Lower leg skin (tissue), 4 donors: Measurements from ENCODE around the gene CCR4. TPM values are rescaled to one million over a fixed set of nuclear protein-coding genes. Genes with fewer than 3 reads are reported as not detected.
"Not testable (repeated sequence)": the region's sequence is repeated elsewhere in the genome, so short reads cannot be mapped to it uniquely, and the experiment has no call there.

ENCODE experiments used
- DNase-seq, 2 donors: peaks; one replicate each; pipeline ENCODE4 v3.0.0-alpha.2; 2019; ENCODE audit warnings: low spot score in 2 of 2
- H3K4me3 ChIP-seq: fragments of 200-600 bp; sonication (generic); 2 replicates; pipeline ENCODE4 v1.5.1; 2017; ENCODE audit warnings: mild to moderate bottlenecking, low read depth; ENCODE audit not compliant: poor library complexity, severe bottlenecking
- POLR2A ChIP-seq, 2 donors: fragments of 450-650 bp; IDR thresholded peaks; one replicate each; pipeline ENCODE4 v1.6.1; 2016 to 2017; ENCODE audit warnings: antibody characterized with exemption in 2 of 2, mild to moderate bottlenecking in 1 of 2, moderate library complexity in 1 of 2
- WGBS, 2 donors: methylation state at CpG; one replicate each; pipeline ENCODE4 v1.1.5; 2018; 5-methylcytosine and 5-hydroxymethylcytosine counted together
- intact Hi-C: fragments of 100-400 bp; cut with DNase I; formaldehyde crosslinking; loops from one replicate; pipeline ENCODE4 v1.15.0; 2023; ENCODE audit warnings: low total_unique reads
- total RNA-seq, 4 donors: library from RNA; depleted of rRNA; stranded (reverse); fragments of >200 nt; gene quantifications; one replicate each; pipeline ENCODE4 v1.1.0, GENCODE V29; 2016
- TF ChIP-seq, protein P1 (sequence below), 3 donors: fragments of 450-650 bp; IDR thresholded peaks; one replicate each; pipeline ENCODE4 v1.5.1; 2016; ENCODE audit warnings: antibody characterized with exemption in 3 of 3, mild to moderate bottlenecking in 3 of 3, moderate library complexity in 2 of 3

The CCR4 gene
- under 1 TPM; 0.23 to 0.69 (median 0.42) TPM for total RNA-seq

- WGBS, 2 donors, result 53 to 61% methylated on average over 9 of the region's 9 CpGs
- DNase-seq, result no peak
- TF ChIP-seq, protein P1, sequence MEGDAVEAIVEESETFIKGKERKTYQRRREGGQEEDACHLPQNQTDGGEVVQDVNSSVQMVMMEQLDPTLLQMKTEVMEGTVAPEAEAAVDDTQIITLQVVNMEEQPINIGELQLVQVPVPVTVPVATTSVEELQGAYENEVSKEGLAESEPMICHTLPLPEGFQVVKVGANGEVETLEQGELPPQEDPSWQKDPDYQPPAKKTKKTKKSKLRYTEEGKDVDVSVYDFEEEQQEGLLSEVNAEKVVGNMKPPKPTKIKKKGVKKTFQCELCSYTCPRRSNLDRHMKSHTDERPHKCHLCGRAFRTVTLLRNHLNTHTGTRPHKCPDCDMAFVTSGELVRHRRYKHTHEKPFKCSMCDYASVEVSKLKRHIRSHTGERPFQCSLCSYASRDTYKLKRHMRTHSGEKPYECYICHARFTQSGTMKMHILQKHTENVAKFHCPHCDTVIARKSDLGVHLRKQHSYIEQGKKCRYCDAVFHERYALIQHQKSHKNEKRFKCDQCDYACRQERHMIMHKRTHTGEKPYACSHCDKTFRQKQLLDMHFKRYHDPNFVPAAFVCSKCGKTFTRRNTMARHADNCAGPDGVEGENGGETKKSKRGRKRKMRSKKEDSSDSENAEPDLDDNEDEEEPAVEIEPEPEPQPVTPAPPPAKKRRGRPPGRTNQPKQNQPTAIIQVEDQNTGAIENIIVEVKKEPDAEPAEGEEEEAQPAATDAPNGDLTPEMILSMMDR (IDR thresholded peaks at IDR 0.05), result no peak
- TF ChIP-seq POLR2A (IDR thresholded peaks at IDR 0.05), result no peak
- intact Hi-C loops, result loop anchor here (10.0 kb wide), 1 partner anchor 123 kb away; no protein-coding TSS in a partner anchor
- no peak within 1 kb of the TSS for H3K4me3 ChIP-seq
Measured at GRCh38 chr3:32951410-32951811, at the start of gene CCR4. Gene CCR4 (plus strand): TSS chr3:32951644. CDS start chr3:32953423, 1,779 bp downstream.

DNA sequence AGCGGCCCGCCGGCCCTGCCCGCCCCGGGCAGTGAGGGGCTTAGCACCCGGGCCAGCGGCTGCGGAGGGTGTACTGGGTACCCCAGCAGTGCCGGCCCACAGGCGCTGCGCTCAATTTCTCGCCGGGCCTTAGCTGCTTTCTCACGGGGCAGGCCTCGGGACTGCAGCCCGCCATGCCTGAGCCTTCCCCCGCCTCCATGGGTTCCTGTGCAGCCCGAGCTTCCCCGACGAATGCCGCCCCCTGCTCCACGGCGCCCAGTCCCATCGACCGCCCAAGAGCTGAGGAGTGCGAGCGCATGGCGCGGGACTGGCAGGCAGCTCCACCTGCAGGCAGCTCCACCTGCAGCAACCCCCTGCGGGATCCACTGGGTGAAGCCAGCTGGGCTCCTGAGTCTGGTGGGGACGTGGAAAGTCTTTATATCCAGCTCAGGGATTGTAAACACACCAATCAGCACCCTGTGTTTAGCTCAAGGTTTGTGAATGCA, 48.5 kb upstream of the CCR4 start:
- intact Hi-C loops, DNase-seq: not testable (repeated sequence)
- 34 to 36% methylated on average over 20 to 29 of the region's 31 CpGs for WGBS, 2 donors

GRCh38 chr3:32903953-32904352, 47.5 kb upstream of the CCR4 start:
- TF ChIP-seq, protein P1 (IDR thresholded peaks at IDR 0.05), result no peak
- no peak for TF ChIP-seq POLR2A (IDR thresholded peaks at IDR 0.05)
- H3K4me3 ChIP-seq, result no peak overlapping the region
- WGBS, 2 donors, result 95% methylated on average over 10 of the region's 10 CpGs
- intact Hi-C loops, result no loop called here
- DNase-seq, result no peak

More for the DNA sequence above, 48.5 kb upstream of the CCR4 start:
- not testable (repeated sequence) for H3K4me3 ChIP-seq

- intact Hi-C loops, result no loop called here
- 93 to 95% methylated on average over 3 of the region's 3 CpGs for WGBS, 2 donors
- no peak for DNase-seq
Measured at GRCh38 chr3:32909999-32910398, 41.4 kb upstream of the CCR4 start.

DNA sequence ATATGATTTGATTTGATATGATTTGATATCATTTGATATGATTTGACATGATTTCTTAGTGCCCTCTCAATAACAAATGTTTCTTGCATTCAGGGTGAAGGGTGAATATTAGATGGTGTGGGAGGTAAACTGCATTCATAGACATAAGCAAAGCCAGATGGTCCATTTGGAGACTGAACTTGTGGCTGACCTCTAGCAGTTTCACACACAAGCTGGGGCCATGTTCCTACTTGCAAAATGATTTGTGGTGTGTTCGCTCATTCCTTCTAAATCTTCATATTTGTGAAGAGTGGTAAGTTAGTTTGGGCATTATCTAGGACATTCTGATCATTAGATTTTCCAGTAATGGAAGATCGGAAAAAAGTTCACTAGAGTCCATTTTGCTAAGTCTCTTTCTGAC, 40.5 kb upstream of the CCR4 start:
- no peak for TF ChIP-seq POLR2A (IDR thresholded peaks at IDR 0.05)
- TF ChIP-seq, protein P1 (IDR thresholded peaks at IDR 0.05), result no peak
- intact Hi-C loops, result no loop called here
- WGBS, 2 donors, result 72 to 78% methylated on average over 2 of the region's 2 CpGs
- DNase-seq, result no peak
- H3K4me3 ChIP-seq, result no peak overlapping the region

More at GRCh38 chr3:32909999-32910398, 41.4 kb upstream of the CCR4 start:
- TF ChIP-seq, protein P1 (IDR thresholded peaks at IDR 0.05), result no peak
- TF ChIP-seq POLR2A (IDR thresholded peaks at IDR 0.05), result no peak
- H3K4me3 ChIP-seq, result no peak overlapping the region

DNA sequence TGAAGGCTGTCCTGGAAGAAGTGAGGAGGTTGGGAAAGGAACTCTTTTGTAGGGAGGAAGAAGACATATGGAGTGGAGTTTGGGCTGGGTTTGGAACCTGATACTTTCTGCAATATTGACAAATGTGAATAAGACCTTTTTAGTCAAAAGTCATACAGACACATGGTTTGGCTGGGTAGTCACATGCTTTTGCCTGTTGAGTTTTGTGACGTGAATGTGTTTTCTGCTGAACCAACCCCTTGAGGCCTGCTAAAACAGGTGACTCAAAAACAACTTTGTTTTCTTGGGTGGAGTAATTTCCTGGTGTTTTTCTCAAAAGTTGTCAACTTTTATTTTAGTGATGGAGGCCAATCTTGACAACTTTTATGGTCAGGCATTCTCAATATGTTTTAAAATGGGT, 39.4 kb upstream of the CCR4 start:
- TF ChIP-seq POLR2A (IDR thresholded peaks at IDR 0.05), result no peak
- TF ChIP-seq, protein P1 (IDR thresholded peaks at IDR 0.05), result no peak

More for the DNA sequence above, 39.4 kb upstream of the CCR4 start:
- WGBS, 2 donors, result 72 to 74% methylated on average over 1 of the region's 1 CpG
- intact Hi-C loops, result no loop called here
- DNase-seq, result no peak
- H3K4me3 ChIP-seq, result no peak overlapping the region
